ENCODE measurements around the gene SLC9A9.

SLC9A9 gene

GRCh38 chr3:143482106-143483088 lies 365.9 kb downstream of the SLC9A9 start:
- TF ChIP-seq ZFP3 (CRISPR knock-in tag; IDR thresholded peaks at IDR 0.05) (no peak), TOX (CRISPR knock-in tag; IDR thresholded peaks at IDR 0.05; ENCODE audit: borderline replicate concordance) (no peak)
- ATAC-seq = no peak

- TF ChIP-seq RARB (CRISPR knock-in tag; IDR thresholded peaks at IDR 0.05) (no peak), CREB5 (CRISPR knock-in tag; IDR thresholded peaks at IDR 0.05; ENCODE audit: low read depth) (no peak), TOX (CRISPR knock-in tag; IDR thresholded peaks at IDR 0.05; ENCODE audit: borderline replicate concordance) (no peak), ZNF565 (CRISPR knock-in tag; conservative IDR thresholded peaks at IDR 0.05; ENCODE audit: low read depth) (no peak), ZNF8 (CRISPR knock-in tag; IDR thresholded peaks at IDR 0.05) (no peak), ARNTL (CRISPR knock-in tag; IDR thresholded peaks at IDR 0.05; ENCODE audit: borderline replicate concordance, low read depth) (no peak), ESRRG (CRISPR knock-in tag; IDR thresholded peaks at IDR 0.05) (no peak), ZC3H10 (CRISPR knock-in tag; IDR thresholded peaks at IDR 0.05) (no peak), TCF4 (CRISPR knock-in tag; IDR thresholded peaks at IDR 0.05; ENCODE audit: borderline replicate concordance) (no peak), POU6F1 (CRISPR knock-in tag; IDR thresholded peaks at IDR 0.05; ENCODE audit: borderline replicate concordance, low read depth) (no peak), ZNF70 (CRISPR knock-in tag; IDR thresholded peaks at IDR 0.05) (no peak), PPARA (CRISPR knock-in tag; IDR thresholded peaks at IDR 0.05; ENCODE audit: borderline replicate concordance) (no peak), SNAI2 (CRISPR knock-in tag; IDR thresholded peaks at IDR 0.05) (no peak), CSRNP3 (CRISPR knock-in tag; IDR thresholded peaks at IDR 0.05) (no peak), ISL1 (CRISPR knock-in tag; IDR thresholded peaks at IDR 0.05) (no peak), OSR1 (CRISPR knock-in tag; IDR thresholded peaks at IDR 0.05) (no peak), ZFP30 (CRISPR knock-in tag; IDR thresholded peaks at IDR 0.05) (no peak), BACH2 (CRISPR knock-in tag; IDR thresholded peaks at IDR 0.05; ENCODE audit: borderline replicate concordance) (no peak), PATZ1 (CRISPR knock-in tag; IDR thresholded peaks at IDR 0.05; ENCODE audit: borderline replicate concordance) (no peak), ZFP3 (CRISPR knock-in tag; IDR thresholded peaks at IDR 0.05) (no peak)
- no peak for ATAC-seq
These were observed 367.9 kb downstream of the SLC9A9 start for GRCh38 chr3:143480344-143480743.

GRCh38 chr3:143479727-143480126 lies 368.5 kb downstream of the SLC9A9 start:
- ATAC-seq = no peak
- TF ChIP-seq GLIS3 (CRISPR knock-in tag; IDR thresholded peaks at IDR 0.05) (no peak), BACH2 (CRISPR knock-in tag; IDR thresholded peaks at IDR 0.05; ENCODE audit: borderline replicate concordance) (no peak), CREB5 (CRISPR knock-in tag; IDR thresholded peaks at IDR 0.05; ENCODE audit: low read depth) (no peak), OSR1 (CRISPR knock-in tag; IDR thresholded peaks at IDR 0.05) (no peak), ZFP3 (CRISPR knock-in tag; IDR thresholded peaks at IDR 0.05) (no peak), SNAI2 (CRISPR knock-in tag; IDR thresholded peaks at IDR 0.05) (no peak), RARB (CRISPR knock-in tag; IDR thresholded peaks at IDR 0.05) (no peak), ISL1 (CRISPR knock-in tag; IDR thresholded peaks at IDR 0.05) (no peak), ZNF70 (CRISPR knock-in tag; IDR thresholded peaks at IDR 0.05) (no peak), CSDC2 (CRISPR knock-in tag; IDR thresholded peaks at IDR 0.05) (no peak), ZC3H10 (CRISPR knock-in tag; IDR thresholded peaks at IDR 0.05) (no peak), ZFP30 (CRISPR knock-in tag; IDR thresholded peaks at IDR 0.05) (no peak), ESRRG (CRISPR knock-in tag; IDR thresholded peaks at IDR 0.05) (no peak), TOX (CRISPR knock-in tag; IDR thresholded peaks at IDR 0.05; ENCODE audit: borderline replicate concordance) (no peak)
